ENCODE data around the gene SMOC2. TPM values are rescaled to one million over a fixed set of nuclear protein-coding genes. Genes with fewer than 3 reads are reported as not detected.

SMOC2 gene
- polyA plus RNA-seq, 1 donor (not counting 4 experiments of a cell fraction or from before 2014, with no cell fraction given): 1.1 TPM

DNA sequence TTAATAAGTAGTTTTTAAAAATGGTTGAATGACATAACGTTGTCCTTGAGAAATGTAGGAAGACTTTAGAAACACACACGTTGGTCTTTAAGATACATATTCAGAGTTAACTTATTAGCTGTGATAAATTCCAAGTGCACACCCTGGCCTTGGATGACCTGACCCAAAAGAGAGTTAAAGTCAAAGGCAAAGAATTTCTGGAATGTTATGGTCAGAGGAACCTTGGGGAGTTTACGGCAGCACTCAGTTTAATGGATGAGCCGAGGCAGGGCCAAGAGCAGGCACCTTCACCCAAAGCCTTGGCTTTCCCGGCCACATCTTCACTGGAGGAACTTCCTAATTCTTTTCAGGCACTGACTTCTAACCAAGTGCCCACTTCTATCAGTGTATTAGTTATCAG, 200.5 kb downstream of the SMOC2 start:
- H3K9me1 ChIP-seq (ENCODE audit: control insufficient read depth, extremely low read depth, insufficient read depth, low read length): no peaks in the 10 kb centered on the region
- no peaks in the 10 kb centered on the region for H3K36me3 ChIP-seq (ENCODE audit: control insufficient read depth in 2 of 2, extremely low read depth in 1 of 2, insufficient read depth in 2 of 2, low read length in 2 of 2)
- H2AFZ ChIP-seq (ENCODE audit: control insufficient read depth, low read length): no peak overlapping the region
- FAIRE-seq (no peak), DNase-seq (ENCODE audit: low read depth, low spot score) (no peak)
- H3K4me1 ChIP-seq (ENCODE audit: control insufficient read depth, extremely low read depth, insufficient read depth, low read length): peaks cover 5% of the 10 kb centered on the region
- H3K9me3 ChIP-seq (ENCODE audit: control insufficient read depth, low read depth, low read length): no peaks in the 10 kb centered on the region
- H3K9ac ChIP-seq (ENCODE audit: control insufficient read depth, extremely low read depth, insufficient read depth, low read length): no peak overlapping the region
- no peaks in the 10 kb centered on the region for H3K79me2 ChIP-seq (ENCODE audit: control insufficient read depth, insufficient read depth, low read length)
- H3K27me3 ChIP-seq (ENCODE audit: control insufficient read depth, extremely low read depth, insufficient read depth, low read length): no peaks in the 10 kb centered on the region
- H3K4me3 ChIP-seq (ENCODE audit: control insufficient read depth in 2 of 3, extremely low read depth in 1 of 3, insufficient read depth in 2 of 3, low read depth in 1 of 3, low read length in 3 of 3): no peak overlapping the region
- no peak overlapping the region for H3K27ac ChIP-seq (ENCODE audit: control insufficient read depth, insufficient read depth, low read length)
- no peak overlapping the region for H3K4me2 ChIP-seq (ENCODE audit: control insufficient read depth, extremely low read depth, insufficient read depth, low read depth, low read length)
- no peaks in the 10 kb centered on the region for H4K20me1 ChIP-seq (ENCODE audit: control insufficient read depth, extremely low read depth, insufficient read depth, low read length)
- dilution Hi-C loops (cut with MboI; ENCODE audit: extremely low pct_ligation_motif_present, low sequenced_read_pairs): no loop called here
- TF ChIP-seq, protein P1, sequence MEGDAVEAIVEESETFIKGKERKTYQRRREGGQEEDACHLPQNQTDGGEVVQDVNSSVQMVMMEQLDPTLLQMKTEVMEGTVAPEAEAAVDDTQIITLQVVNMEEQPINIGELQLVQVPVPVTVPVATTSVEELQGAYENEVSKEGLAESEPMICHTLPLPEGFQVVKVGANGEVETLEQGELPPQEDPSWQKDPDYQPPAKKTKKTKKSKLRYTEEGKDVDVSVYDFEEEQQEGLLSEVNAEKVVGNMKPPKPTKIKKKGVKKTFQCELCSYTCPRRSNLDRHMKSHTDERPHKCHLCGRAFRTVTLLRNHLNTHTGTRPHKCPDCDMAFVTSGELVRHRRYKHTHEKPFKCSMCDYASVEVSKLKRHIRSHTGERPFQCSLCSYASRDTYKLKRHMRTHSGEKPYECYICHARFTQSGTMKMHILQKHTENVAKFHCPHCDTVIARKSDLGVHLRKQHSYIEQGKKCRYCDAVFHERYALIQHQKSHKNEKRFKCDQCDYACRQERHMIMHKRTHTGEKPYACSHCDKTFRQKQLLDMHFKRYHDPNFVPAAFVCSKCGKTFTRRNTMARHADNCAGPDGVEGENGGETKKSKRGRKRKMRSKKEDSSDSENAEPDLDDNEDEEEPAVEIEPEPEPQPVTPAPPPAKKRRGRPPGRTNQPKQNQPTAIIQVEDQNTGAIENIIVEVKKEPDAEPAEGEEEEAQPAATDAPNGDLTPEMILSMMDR (optimal IDR thresholded peaks at IDR 0.05 in 1 of 3, IDR thresholded peaks at IDR 0.05 in 1 of 3, conservative IDR thresholded peaks at IDR 0.05 in 1 of 3; ENCODE audit: extremely low read depth in 1 of 3, insufficient read depth in 2 of 3, low read length in 3 of 3): no peak
- TF ChIP-seq EZH2 (IDR thresholded peaks at IDR 0.05; ENCODE audit: low read length): no peak

DNA sequence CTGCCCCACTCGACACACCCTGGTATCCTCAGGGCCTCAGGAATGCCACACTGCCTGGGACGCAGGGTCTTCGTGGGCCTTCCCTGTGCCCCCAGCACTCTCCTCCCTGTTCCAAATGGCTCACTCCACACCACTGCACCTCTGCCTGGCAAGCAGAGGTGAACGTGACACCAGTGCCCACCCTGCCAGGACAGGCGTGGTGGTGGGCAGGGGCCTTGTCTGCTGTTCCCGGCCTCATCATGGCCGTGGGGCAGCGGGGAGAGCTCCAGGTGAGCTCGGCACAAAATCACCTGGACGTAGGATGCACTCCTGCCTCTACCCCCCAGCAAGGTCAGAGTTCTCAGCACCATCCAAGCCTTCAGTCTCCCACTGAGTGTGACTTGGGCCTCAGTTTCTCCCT, 202.4 kb downstream of the SMOC2 start:
- no peak for DNase-seq (ENCODE audit: low read depth, low spot score)
- dilution Hi-C loops (cut with MboI; ENCODE audit: extremely low pct_ligation_motif_present, low sequenced_read_pairs): no loop called here
- no peaks in the 10 kb centered on the region for H3K79me2 ChIP-seq (ENCODE audit: control insufficient read depth, insufficient read depth, low read length)
- no peak for FAIRE-seq
- no peaks in the 10 kb centered on the region for H3K9me1 ChIP-seq (ENCODE audit: control insufficient read depth, extremely low read depth, insufficient read depth, low read length)
- no peak for TF ChIP-seq EZH2 (IDR thresholded peaks at IDR 0.05; ENCODE audit: low read length)
- TF ChIP-seq, protein P1 (optimal IDR thresholded peaks at IDR 0.05 in 1 of 3, IDR thresholded peaks at IDR 0.05 in 1 of 3, conservative IDR thresholded peaks at IDR 0.05 in 1 of 3; ENCODE audit: extremely low read depth in 1 of 3, insufficient read depth in 2 of 3, low read length in 3 of 3): no peak
- H3K4me3 ChIP-seq (ENCODE audit: control insufficient read depth in 2 of 3, extremely low read depth in 1 of 3, insufficient read depth in 2 of 3, low read depth in 1 of 3, low read length in 3 of 3): no peak overlapping the region
- H3K9me3 ChIP-seq (ENCODE audit: control insufficient read depth, low read depth, low read length): no peaks in the 10 kb centered on the region
- H2AFZ ChIP-seq (ENCODE audit: control insufficient read depth, low read length): no peak overlapping the region
- H3K4me1 ChIP-seq (ENCODE audit: control insufficient read depth, extremely low read depth, insufficient read depth, low read length): peaks cover 6% of the 10 kb centered on the region
- H3K36me3 ChIP-seq (ENCODE audit: control insufficient read depth in 2 of 2, extremely low read depth in 1 of 2, insufficient read depth in 2 of 2, low read length in 2 of 2): no peaks in the 10 kb centered on the region
- no peak overlapping the region for H3K9ac ChIP-seq (ENCODE audit: control insufficient read depth, extremely low read depth, insufficient read depth, low read length)
- H3K27me3 ChIP-seq (ENCODE audit: control insufficient read depth, extremely low read depth, insufficient read depth, low read length): no peaks in the 10 kb centered on the region
- H4K20me1 ChIP-seq (ENCODE audit: control insufficient read depth, extremely low read depth, insufficient read depth, low read length): no peaks in the 10 kb centered on the region
- H3K4me2 ChIP-seq (ENCODE audit: control insufficient read depth, extremely low read depth, insufficient read depth, low read depth, low read length): no peak overlapping the region
- H3K27ac ChIP-seq (ENCODE audit: control insufficient read depth, insufficient read depth, low read length): no peak overlapping the region
